Transverse colon (tissue), 3 donors: ENCODE results near the gene ARGLU1.

ENCODE experiments used
- EP300 ChIP-seq: sonication (generic); formaldehyde crosslinking; IDR thresholded peaks from one replicate; pipeline ENCODE4 v1.6.1; 2017; ENCODE audit warnings: antibody characterized with exemption, low read depth
- POLR2A ChIP-seq: fragments of 450-650 bp; IDR thresholded peaks from one replicate; pipeline ENCODE4 v1.6.1; 2016; ENCODE audit warnings: antibody characterized with exemption, mild to moderate bottlenecking, moderate library complexity
- TF ChIP-seq, protein P1 (sequence below), 5 experiments: fragments of 200-600 bp in 3 of 5; fragments of 450-650 bp in 2 of 5; sonication (generic) in 3 of 5; IDR thresholded peaks; 1 replicate in 2 of 5; 2 replicates in 3 of 5; pipeline ENCODE4 v1.5.1; 2016 to 2017; ENCODE audit warnings: antibody characterized with exemption in 5 of 5, inconsistent platforms in 3 of 5, mild to moderate bottlenecking in 2 of 5, moderate library complexity in 1 of 5

DNA sequence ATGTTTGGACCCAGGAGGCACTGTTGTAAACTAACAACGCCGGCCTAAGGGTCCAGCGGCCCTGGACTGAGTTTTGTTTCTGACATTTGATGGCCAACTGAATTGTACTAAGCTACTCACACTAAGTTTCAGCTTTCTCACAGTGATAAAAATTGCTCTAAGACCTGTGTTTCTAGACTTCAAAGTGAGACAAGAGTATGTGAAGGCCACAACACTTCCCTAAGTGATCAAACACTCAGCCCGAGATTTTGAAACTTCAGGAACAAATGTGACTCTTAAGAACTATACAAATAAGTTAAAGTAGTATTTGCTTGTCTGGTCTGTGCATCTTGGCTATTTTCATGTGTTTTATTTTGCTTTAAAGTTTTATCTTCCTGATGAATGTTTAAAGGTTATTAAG is 62.6 kb downstream of the ARGLU1 start:
- TF ChIP-seq, protein P1, sequence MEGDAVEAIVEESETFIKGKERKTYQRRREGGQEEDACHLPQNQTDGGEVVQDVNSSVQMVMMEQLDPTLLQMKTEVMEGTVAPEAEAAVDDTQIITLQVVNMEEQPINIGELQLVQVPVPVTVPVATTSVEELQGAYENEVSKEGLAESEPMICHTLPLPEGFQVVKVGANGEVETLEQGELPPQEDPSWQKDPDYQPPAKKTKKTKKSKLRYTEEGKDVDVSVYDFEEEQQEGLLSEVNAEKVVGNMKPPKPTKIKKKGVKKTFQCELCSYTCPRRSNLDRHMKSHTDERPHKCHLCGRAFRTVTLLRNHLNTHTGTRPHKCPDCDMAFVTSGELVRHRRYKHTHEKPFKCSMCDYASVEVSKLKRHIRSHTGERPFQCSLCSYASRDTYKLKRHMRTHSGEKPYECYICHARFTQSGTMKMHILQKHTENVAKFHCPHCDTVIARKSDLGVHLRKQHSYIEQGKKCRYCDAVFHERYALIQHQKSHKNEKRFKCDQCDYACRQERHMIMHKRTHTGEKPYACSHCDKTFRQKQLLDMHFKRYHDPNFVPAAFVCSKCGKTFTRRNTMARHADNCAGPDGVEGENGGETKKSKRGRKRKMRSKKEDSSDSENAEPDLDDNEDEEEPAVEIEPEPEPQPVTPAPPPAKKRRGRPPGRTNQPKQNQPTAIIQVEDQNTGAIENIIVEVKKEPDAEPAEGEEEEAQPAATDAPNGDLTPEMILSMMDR (IDR thresholded peaks at IDR 0.05): no peak
- TF ChIP-seq EP300 (no peak), POLR2A (no peak)
